HUDEP-2 (cell line): ENCODE data around the gene HOXB9.

Experiments
- DNase-seq, 76 experiments: peaks; one replicate each; lab custom pipeline; 2025; ENCODE audit not compliant: unreplicated experiment in 76 of 76; lab: John Stamatoyannopoulos, UW

Gene HOXB9

DNA sequence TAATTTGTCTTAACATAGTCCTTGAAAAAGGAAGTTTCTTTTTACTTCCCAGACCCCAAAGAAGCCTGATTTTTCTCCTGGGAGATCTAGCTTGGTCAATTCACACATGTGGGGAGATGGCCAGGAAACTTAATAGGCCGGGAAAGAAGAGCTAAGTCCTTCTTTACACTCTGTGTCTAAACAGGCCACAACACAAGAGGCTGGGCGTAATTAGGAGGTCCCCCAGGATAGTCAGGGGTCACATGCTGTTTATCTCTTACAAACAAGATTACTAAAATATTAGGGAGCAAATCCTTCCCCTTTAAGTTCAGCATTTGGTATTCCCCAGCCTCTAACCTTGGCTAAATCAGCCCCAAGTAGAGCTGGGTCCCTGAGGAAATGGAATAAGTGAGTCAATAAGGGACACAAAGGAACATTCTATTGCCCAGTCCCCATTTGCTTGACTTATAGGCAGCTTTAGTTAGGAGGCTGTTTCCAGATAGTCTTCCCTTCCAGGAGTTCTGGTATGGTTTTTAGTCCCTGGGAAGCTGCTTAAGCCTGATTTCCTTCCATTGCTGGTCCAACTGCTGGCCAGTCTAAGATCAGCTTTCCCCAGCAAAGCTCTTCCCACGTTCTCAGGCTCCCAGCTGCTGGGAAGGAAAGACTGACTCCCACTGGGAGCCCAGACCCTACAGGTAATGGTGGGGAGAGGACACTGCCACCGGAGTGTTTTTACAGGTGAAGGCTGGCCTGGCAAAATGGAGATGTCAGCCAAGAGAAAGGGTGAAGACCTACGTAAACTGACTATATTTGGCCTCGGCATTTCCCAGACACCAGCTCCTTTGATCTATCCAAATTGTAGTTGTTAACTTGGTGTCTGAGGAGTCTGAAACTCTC lies 14.1 kb upstream of the HOXB9 start:
- no peak for DNase-seq

DNA sequence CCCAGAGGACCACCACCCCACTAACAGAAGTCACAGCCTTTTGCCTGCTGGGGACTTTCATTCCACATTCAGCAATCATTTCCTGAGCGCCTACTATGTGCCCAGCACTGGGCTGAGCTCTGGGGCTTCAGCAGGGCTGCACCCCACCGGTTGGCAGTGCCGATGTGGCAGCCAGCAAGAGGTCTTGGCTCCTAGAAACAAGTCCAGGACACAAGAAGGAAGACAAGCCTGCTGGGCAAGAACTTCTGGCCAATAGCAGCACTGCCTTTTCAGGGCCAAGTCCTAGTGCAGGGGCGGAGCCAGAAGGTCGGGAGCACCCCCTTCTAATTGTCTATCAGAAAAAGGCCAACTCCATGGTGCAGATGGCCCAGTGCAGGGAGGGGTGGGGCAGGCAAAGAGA lies 13.0 kb upstream of the HOXB9 start:
- DNase-seq = peak in 1 of 76 experiments; percentile 11

DNA sequence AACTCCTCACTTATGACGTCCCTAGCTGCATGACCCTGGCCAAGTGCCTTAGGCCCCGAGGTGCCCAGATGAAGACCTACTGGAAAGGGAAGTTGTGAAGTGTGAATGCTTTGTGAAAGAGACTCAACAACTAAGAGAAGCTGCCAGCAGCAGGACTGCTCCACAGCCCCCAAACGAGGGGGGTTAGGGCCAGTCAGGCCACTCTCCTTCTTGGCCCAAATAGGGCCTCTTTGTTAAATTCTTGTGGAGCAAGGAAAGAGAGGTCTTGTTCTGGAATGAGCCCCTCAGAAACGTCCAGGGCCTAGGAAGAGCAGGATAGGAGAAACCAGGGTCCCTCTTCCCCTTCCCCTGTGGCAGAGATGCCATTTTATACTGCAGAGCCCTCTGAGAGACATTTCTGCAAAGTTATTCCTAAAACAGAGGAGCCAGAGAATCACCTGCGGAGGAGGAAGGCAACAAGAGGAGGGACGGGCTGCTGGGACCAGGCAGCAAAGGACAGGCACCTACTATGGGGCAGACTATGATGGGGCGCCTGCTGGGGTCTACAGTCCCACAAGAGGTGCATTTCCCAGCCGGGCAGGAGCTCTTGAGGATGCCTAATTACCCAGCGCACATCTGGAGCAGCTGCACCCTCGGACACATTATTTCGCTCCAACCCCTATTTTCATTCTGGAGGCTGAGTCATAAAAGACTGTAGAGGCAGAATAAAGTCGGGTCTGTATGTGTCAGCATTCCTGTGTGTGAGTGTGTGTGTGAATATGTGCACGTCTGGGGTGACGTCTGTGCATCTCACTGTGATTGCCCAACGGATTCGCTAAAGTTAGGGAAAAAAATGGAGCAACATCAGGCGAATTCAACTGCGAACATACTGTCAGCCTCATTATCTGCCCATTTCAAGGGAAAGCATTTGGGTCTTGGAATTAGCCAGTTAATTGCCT lies 11.4 kb upstream of the HOXB9 start:
- no peak for DNase-seq

DNA sequence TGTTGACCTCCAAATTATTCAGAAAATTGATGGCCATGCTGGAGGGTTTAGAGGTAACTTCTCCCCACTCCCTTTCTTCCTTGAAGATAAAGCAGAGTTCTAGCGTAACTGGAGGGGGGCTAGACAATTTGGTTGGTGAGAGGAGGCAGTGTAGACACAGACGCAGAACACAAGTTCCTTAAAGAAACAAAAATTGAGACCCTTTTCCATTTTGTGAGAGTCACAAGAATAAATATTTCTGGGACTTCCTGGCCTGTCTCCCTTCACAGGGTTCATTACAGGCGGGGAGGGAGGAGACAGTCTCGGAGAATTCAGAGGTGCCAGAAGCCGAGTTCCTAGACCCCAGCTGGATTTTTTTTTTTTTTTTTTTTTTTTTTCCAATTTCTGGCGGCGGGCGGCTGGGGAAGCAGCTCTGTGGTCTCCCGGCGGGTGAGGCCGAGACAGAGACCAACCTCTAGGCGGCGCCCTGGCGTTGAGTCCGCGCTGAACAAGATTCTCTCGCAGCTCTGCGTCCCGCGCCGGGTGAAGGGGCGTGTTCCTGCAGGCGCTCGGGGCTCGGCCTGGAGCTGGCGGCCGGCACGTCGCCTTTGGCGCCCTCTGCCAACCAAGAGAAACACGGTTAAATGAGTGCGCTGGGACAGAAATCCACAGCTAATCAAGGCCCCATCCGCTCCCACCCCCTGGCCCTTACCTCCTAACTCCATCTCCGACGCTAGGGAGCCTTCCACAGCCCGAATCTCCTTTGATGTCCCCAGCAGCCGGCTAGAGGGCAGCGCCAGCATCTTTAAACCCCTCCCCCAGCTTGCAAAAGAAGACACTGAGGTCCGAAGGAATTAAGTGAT lies 10.2 kb upstream of the HOXB9 start:
- peak in 61 of 76 experiments; percentile 8 to 84 (median 44) for DNase-seq

DNA sequence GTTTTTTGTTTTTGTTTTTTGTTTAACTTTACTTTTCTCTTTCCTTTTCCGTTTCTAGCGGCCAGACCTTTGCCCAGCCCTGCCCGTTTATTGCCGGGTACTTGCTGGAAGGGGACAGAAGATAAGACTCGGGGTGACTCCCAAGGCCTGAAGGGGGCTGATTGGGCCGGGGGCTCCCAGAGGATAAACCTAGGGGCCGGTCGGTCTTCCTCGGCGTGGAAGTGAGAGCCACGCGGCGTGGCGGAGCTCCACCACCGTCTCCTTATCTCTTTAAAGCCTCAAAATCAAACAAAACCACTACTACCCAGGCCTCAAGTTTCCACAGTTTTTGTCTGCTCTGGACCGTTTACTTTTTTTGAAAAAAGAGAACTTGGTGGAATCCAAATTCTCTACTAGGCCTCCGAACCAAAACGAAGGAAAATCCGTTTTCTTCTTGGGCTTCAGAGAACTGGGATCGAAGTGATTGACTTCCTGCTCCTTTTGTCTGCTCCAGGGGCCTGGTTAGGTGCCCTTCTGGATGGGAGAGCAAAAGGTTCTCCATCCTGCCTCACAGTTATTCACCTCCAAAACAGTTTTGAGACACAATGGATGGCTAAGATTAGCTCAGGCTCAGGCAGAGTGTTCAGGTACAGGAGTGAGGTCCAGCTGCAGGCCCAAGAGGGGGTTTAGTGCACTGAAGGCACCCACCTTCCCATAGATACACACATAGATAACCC lies 8.5 kb upstream of the HOXB9 start:
- DNase-seq = no peak

DNA sequence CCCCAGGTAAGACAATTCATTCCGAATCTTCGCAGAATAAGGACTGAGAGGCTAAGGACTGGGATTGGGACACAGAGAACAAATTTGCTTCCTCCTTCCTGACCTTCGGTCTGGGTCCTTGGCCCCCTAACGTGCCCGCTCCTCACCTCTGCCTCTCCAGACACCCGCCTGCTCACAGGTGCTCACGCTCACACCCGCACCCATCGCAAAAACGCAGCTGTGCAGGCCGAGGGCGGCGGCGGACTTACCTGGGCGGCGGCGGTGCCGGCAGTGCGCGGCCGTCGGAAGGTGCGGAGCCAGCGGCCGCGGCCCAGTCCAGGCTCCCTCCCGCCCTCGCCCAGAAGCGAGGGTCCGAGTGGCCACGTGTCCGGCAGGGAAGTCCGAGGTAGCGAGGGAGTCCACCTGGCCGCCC lies 7.1 kb upstream of the HOXB9 start:
- DNase-seq = no peak

DNA sequence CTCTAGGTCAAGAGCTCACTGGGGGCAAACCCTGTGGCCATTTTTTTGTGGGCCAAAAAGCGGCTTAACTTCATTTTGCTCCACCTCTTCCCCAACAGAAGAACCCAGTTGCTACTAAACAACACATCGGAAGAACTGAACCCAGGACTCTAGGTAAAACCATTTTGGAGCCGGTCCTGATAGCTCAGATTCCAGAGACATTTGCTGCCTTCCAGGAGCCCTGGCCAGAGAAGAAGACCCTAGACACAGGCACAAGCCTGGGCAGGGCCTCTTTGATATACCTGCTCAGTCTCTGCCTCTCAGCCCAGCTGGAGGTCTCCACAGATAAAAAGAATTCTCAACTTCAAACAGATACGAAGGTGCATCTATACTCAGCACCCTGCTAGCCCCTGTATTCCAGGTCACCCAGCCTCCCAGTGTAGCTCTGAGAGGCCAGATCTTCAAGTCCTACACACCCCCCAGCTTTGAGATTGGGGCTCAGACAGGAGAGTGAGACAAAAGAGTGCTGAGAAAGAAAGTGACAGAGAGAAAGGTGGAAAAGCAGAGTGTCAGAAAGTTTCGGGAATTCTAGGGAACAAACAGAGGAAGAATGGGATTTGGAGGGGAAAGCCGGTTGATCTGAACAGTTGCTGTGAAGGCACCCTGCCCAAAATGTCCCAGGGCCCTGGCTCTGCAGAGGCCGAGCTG lies 6.6 kb upstream of the HOXB9 start:
- DNase-seq = no peak

DNA sequence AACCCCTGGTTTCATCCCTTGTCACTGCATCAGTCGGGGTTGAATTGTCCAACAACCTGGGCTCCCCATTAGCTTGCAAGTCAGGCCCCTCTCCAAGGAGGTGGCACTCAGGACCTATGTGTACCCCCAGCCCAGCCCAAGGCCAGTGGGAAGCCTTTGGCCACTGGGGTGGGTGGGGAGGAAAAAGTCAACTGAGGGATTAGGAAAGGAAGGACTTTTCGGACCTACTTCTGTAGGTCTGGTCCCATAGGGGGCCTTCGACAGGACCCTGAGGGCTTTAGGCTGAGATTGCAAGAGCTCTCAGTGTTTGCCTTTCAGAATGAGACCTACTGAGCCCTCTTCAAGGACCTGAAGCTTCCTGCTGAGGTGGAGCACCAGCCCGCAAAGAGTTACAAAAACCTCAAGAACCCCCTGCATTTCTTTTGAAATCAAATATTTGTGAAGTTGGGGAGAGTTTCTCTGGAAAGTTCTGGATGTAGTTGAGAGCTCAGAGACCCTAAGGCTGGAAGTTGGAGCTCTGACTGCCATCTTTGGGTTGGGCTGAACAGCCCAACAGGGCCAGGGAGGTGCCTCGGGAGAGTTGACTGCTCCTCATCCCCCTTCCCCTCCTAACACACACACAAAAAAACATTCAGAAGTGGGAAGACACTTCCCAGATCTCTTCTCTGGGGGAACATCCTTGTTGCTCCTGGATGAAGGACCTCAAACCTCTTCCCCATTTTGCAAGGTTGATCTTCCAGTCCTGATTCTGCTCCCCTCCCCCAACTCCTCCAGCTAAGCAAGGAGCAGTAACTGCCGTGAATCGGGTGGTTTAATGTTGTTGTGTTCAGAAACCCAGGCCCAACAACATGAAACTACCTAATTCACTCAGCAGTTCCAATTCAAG lies 5.8 kb upstream of the HOXB9 start:
- no peak for DNase-seq

DNA sequence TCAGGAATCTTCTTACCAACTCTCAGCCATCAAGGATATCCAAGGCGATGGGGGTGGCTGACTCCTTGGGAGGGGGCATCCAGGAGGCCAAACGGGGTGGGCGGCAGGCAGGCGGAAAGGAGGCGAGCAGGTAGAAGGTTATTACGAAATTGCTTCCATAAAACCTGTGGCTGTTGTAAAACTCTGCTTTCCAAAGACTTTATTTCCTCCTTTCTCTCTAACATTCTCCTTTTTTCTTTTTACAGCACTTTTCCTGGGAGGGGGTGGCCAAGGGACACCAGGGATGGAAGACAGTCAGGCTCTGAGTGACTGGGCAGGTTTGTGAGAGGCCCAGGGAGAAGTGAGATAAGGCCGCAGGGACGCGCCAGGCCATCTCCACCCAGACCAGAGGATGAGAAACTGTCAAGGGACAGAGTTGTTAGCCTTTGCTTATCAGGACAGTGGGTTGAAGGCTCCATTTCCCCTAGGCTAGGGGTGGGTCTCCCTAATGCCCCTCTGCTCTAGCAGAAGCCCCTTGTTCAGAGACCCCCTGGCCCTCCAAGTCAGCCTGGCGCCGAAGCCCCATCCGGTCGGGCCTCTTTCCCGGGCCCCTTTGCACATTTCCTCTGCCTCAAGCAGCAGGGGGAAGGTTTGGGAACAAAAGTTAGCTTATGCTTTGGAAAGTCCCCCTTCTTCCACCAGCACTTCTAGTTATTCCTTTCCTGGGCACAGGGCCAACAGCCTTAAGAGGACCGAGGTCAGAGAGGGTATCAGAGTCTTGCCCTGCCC lies 5.0 kb upstream of the HOXB9 start:
- peak in 9 of 76 experiments; percentile 8 to 42 (median 23) for DNase-seq

DNA sequence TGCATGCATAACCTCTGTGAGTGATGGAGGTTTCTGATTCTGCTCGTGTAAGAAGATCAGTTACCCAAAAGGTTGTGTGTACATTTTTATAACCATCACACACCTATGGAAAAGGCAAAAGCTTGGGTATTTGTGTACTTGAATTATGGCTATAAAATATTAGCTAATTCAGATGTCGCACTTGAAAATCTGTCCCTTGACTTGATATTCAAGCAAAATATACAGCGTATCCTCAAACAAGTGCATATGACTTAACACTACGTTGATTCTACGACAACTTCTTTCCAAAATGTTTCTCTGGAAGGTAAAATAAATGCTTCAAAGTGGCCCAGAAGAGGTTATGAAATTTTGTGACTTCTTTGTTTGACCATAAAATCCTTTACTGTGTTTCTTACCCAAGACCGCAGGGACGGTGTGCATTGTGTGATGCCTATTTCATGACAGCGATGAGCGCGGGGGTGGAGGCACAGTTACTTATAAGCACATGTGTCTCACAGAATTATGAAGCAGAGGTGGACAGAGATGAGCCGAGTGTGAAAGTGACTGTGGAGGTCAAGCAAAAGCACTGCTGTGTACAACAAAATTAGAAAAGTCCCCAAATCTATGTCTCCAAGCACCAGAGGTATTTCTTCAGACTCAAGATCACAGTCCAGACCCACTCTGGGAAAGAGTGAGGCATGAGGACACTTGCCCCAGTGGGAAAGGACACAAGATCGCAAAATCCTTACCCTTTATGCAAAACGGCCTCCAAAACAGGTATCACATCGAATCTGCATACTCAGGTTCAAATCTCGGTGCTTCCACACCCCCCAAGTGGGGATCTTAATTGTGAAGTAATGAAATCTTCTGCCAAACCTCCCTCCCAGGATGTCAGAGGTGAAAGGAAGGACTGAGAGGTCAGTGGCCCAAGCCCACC lies 4.1 kb upstream of the HOXB9 start:
- no peak for DNase-seq

DNA sequence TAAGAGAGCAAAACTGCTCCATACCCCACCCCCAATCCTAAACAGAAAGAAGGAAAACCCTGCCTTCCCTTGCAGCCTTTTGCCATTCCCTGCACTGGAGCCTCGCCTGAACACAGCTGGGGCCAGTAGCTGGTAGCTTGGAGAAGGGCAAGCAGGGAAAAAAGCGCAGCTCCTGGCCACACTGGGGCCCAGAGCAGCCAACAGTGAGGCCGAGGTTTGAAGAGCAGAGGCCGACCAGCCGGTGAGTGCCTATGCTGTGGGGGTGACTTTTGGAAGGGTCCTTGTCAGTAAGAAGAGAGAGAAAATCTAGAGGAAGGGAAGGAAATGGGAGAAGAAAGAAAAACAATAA lies 3.2 kb upstream of the HOXB9 start:
- DNase-seq = no peak

DNA sequence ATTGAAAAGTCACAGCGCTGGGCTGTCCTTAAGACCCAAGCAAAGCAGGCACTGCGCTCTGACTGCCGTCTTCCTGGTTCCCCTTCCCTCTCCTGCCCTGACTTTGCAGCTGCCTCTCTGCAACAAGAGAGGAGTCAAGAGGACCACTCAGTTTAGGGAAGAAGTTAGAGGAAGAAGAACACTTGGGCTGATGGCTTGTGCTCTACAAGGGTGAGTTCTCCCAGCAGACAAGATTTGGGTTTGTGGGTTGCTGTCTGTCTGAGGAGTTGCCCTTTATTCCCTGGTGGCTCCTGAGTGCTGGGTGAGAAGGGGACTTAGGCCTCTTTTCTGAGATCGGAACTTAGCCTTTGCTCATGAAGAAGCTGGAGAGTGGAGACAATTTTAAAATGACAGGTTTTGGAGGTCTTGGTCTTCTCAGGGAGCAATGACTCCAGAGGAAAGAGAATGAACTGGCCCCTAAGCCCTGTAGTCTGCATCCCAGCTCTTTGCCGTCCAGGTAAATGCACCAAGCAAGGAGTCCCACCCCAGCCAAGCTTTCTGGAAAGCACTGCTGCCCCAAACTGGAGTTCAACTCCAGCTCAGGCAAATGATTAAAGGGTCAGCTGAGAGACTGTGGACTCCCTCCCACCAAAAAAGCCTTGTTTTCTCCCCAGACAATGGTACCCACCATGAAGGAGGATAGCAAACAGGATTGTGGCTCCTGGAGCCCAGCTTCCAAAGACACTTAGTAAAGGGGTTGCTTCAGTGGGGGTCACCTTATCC lies 2.7 kb upstream of the HOXB9 start:
- DNase-seq = no peak

DNA sequence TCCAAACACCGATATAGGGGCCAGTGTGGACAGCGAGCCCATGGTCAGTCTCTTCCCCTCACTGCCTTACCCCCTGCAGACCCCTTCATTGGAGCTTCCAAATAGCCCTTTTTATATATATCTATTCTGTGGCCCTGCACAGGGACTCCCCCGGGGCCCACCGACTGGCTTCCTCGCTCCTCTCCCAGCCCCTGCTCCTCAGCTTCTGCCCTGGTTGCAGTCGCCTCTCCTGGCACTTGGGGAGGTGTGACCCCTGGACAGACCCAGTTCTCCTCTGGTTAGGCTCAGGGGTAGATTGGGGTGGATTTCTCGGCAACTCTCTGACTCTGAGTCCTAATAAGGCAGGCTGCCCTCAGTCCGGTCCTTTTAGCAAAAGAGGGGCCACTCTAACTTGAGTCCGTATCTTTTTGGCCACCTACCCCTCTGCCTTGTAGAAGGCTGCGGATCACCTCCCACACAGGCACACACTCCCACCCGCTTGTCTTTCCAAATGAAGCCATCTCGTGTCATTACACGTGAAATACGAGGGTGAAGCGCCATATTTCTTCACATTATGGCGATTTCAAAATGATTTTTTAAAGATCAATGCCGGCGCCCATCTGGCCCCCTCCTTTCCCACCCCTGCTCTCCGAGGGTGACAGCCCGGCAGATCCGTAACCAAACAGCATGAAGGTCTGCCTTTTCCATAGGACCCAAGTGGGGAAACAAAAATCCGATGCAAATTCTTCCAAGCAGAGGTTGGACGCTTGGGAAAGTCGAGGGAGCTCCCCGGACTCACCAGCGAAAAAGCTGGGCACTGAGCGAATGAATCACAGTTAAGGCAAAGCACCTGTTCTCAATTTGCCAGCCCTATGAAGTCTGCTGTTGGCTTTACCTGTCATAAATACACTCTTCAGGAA lies 1.7 kb upstream of the HOXB9 start:
- no peak for DNase-seq

DNA sequence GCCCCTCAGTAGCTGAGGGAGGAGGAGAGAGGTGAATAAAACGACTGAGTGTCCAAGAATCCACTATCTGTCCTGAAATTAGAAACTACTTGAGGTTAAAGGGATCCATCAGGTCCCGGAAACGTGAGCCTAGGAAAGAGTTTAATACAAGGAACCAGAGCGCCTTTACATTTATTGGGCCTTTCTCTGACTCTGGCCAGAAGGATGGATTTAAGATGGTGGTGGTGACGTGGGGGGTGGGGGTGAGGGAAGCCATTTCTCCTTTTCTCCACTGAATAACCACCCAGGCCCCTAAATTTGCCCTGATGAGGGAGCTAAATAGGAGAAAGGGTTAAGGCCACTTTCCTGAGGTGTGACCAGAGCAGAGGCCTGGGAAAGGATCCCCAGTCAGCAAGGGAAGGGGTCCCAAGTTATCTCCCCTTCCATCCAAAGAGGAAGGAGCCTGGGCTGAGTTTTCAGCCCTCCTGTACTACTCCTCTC lies 1.0 kb upstream of the HOXB9 start:
- DNase-seq = no peak
